ENCODE measurements around the gene TMEM139.

The TMEM139 gene

GRCh38 chr7:143323653-143324052, 38.9 kb downstream of the TMEM139 start:
- H3K9me3 ChIP-seq (ENCODE audit: low read depth, low read length), result no peaks in the 10 kb centered on the region
- no peak overlapping the region for H3K27ac ChIP-seq
- no peaks in the 10 kb centered on the region for H3K36me3 ChIP-seq (ENCODE audit: insufficient read depth, low read length)
- H3K9ac ChIP-seq (ENCODE audit: insufficient read length), result no peak overlapping the region
- no peak overlapping the region for H3K4me3 ChIP-seq
- no peak for TF ChIP-seq FOXP2 (optimal IDR thresholded peaks at IDR 0.05; ENCODE audit: control extremely low read depth, extremely low read length, insufficient read depth)
- TF ChIP-seq POLR2AphosphoS5 (IDR thresholded peaks at IDR 0.05; ENCODE audit: borderline replicate concordance, low read depth, low read length), result no peak
- TF ChIP-seq EZH2 (IDR thresholded peaks at IDR 0.05), result no peak
- no peak for DNase-seq (ENCODE audit: low read depth, low spot score)

- no peak overlapping the region for H3K4me3 ChIP-seq
- TF ChIP-seq POLR2AphosphoS5 (IDR thresholded peaks at IDR 0.05; ENCODE audit: borderline replicate concordance, low read depth, low read length) (no peak), EZH2 (IDR thresholded peaks at IDR 0.05) (no peak), FOXP2 (optimal IDR thresholded peaks at IDR 0.05; ENCODE audit: control extremely low read depth, extremely low read length, insufficient read depth) (no peak)
- H3K9ac ChIP-seq (ENCODE audit: insufficient read length), result no peak overlapping the region
- no peaks in the 10 kb centered on the region for H3K36me3 ChIP-seq (ENCODE audit: insufficient read depth, low read length)
- H3K27ac ChIP-seq, result no peak overlapping the region
- no peak for DNase-seq (ENCODE audit: low read depth, low spot score)
- no peaks in the 10 kb centered on the region for H3K9me3 ChIP-seq (ENCODE audit: low read depth, low read length)
Measured at GRCh38 chr7:143325240-143325639, 40.5 kb downstream of the TMEM139 start.

GRCh38 chr7:143327903-143328302, 43.1 kb downstream of the TMEM139 start:
- no peaks in the 10 kb centered on the region for H3K9me3 ChIP-seq (ENCODE audit: low read depth, low read length)

GRCh38 chr7:143329471-143330170, 44.9 kb downstream of the TMEM139 start:
- no peak for TF ChIP-seq EZH2 (IDR thresholded peaks at IDR 0.05)
- no peak for TF ChIP-seq FOXP2 (optimal IDR thresholded peaks at IDR 0.05; ENCODE audit: control extremely low read depth, extremely low read length, insufficient read depth)
- TF ChIP-seq POLR2AphosphoS5 (IDR thresholded peaks at IDR 0.05; ENCODE audit: borderline replicate concordance, low read depth, low read length), result no peak
- Histone ChIP-seq H3K36me3 (ENCODE audit: insufficient read depth, low read length) (no peaks in the 10 kb centered on the region), H3K9me3 (ENCODE audit: low read depth, low read length) (no peaks in the 10 kb centered on the region), H3K27ac (no peak overlapping the region), H3K4me3 (no peak overlapping the region), H3K9ac (ENCODE audit: insufficient read length) (no peak overlapping the region)
- DNase-seq (ENCODE audit: low read depth, low spot score), result no peak

More at GRCh38 chr7:143327903-143328302, 43.1 kb downstream of the TMEM139 start:
- no peak for TF ChIP-seq EZH2 (IDR thresholded peaks at IDR 0.05)
- no peak for TF ChIP-seq FOXP2 (optimal IDR thresholded peaks at IDR 0.05; ENCODE audit: control extremely low read depth, extremely low read length, insufficient read depth)
- no peak for TF ChIP-seq POLR2AphosphoS5 (IDR thresholded peaks at IDR 0.05; ENCODE audit: borderline replicate concordance, low read depth, low read length)
- Histone ChIP-seq H3K27ac (no peak overlapping the region), H3K36me3 (ENCODE audit: insufficient read depth, low read length) (no peaks in the 10 kb centered on the region), H3K9ac (ENCODE audit: insufficient read length) (no peak overlapping the region), H3K4me3 (no peak overlapping the region)
- DNase-seq (ENCODE audit: low read depth, low spot score), result no peak

- Histone ChIP-seq H3K4me3 (no peak overlapping the region), H3K9ac (ENCODE audit: insufficient read length) (no peak overlapping the region), H3K36me3 (ENCODE audit: insufficient read depth, low read length) (no peaks in the 10 kb centered on the region), H3K9me3 (ENCODE audit: low read depth, low read length) (no peaks in the 10 kb centered on the region), H3K27ac (no peak overlapping the region)
- DNase-seq (ENCODE audit: low read depth, low spot score), result no peak
- TF ChIP-seq FOXP2 (optimal IDR thresholded peaks at IDR 0.05; ENCODE audit: control extremely low read depth, extremely low read length, insufficient read depth) (no peak), EZH2 (IDR thresholded peaks at IDR 0.05) (no peak), POLR2AphosphoS5 (IDR thresholded peaks at IDR 0.05; ENCODE audit: borderline replicate concordance, low read depth, low read length) (no peak)
Measured at GRCh38 chr7:143331179-143331801, 46.5 kb downstream of the TMEM139 start.

- Histone ChIP-seq H3K36me3 (ENCODE audit: insufficient read depth, low read length) (no peaks in the 10 kb centered on the region), H3K9ac (ENCODE audit: insufficient read length) (no peak overlapping the region), H3K4me3 (no peak overlapping the region), H3K9me3 (ENCODE audit: low read depth, low read length) (no peaks in the 10 kb centered on the region), H3K27ac (no peak overlapping the region)
- TF ChIP-seq EZH2 (IDR thresholded peaks at IDR 0.05), result no peak
- no peak for TF ChIP-seq POLR2AphosphoS5 (IDR thresholded peaks at IDR 0.05; ENCODE audit: borderline replicate concordance, low read depth, low read length)
- no peak for TF ChIP-seq FOXP2 (optimal IDR thresholded peaks at IDR 0.05; ENCODE audit: control extremely low read depth, extremely low read length, insufficient read depth)
- no peak for DNase-seq (ENCODE audit: low read depth, low spot score)
Measured at GRCh38 chr7:143334244-143334643, 49.5 kb downstream of the TMEM139 start.

DNA sequence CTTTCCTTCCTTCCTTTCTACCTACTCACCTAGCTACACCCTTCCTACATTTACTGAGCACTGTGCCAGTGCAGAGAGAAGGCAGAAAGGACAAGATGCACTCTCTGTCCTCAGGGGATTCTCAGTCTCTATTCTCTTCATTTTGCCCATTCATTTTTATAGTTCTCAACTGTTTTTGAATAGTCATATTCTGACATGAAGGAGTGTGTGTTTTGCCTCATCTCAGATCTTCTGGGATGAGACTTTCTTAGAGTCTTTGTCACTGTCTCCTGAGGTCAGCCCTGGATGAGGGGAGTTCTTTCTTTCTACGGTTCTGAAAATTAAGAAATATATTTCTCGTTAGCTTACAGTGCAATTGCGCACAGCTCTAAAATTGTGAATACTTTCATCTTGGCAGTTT, 52.5 kb downstream of the TMEM139 start:
- Histone ChIP-seq H3K4me3 (no peak overlapping the region), H3K27ac (no peak overlapping the region), H3K9me3 (ENCODE audit: low read depth, low read length) (no peaks in the 10 kb centered on the region), H3K36me3 (ENCODE audit: insufficient read depth, low read length) (no peaks in the 10 kb centered on the region), H3K9ac (ENCODE audit: insufficient read length) (no peak overlapping the region)
- DNase-seq (ENCODE audit: low read depth, low spot score), result no peak
- TF ChIP-seq POLR2AphosphoS5 (IDR thresholded peaks at IDR 0.05; ENCODE audit: borderline replicate concordance, low read depth, low read length) (no peak), FOXP2 (optimal IDR thresholded peaks at IDR 0.05; ENCODE audit: control extremely low read depth, extremely low read length, insufficient read depth) (no peak), EZH2 (IDR thresholded peaks at IDR 0.05) (no peak)
